Ectodermal cell (in vitro differentiated cells): Measurements from ENCODE around the gene PARD3B.

Source experiments
- H3K27ac ChIP-seq: 2 replicates; pipeline ENCODE4 v1.7.0; 2013; ENCODE audit warnings: mild to moderate bottlenecking, low read depth, low read length; ENCODE audit not compliant: insufficient read depth, poor library complexity, severe bottlenecking
- H3K27me3 ChIP-seq: 2 replicates; pipeline ENCODE4 v1.7.0; 2013; ENCODE audit warnings: mild to moderate bottlenecking, low read length; ENCODE audit not compliant: insufficient read depth, control insufficient read depth, poor library complexity, severe bottlenecking
- H3K36me3 ChIP-seq: one replicate; pipeline ENCODE4 v1.7.0; 2013; ENCODE audit warnings: low read length; ENCODE audit not compliant: control insufficient read depth, insufficient read depth
- H3K4me1 ChIP-seq: one replicate; pipeline ENCODE4 v1.7.0; 2013; ENCODE audit warnings: low read length; ENCODE audit not compliant: control insufficient read depth, insufficient read depth
- H3K4me3 ChIP-seq: 2 replicates; pipeline ENCODE4 v1.7.0; 2013; ENCODE audit warnings: low read depth, low read length, control low read depth; ENCODE audit not compliant: insufficient read depth
- H3K9me3 ChIP-seq: 2 replicates; pipeline ENCODE4 v1.7.0; 2013; ENCODE audit warnings: mild to moderate bottlenecking, low read length, moderate library complexity; ENCODE audit not compliant: control insufficient read depth
- WGBS, 2 experiments: methylation state at CpG; one replicate each; pipeline ENCODE4 v1.1.7; 2013; ENCODE audit warnings: missing lambda C conversion rate in 2 of 2; 5-methylcytosine and 5-hydroxymethylcytosine counted together

PARD3B gene

DNA sequence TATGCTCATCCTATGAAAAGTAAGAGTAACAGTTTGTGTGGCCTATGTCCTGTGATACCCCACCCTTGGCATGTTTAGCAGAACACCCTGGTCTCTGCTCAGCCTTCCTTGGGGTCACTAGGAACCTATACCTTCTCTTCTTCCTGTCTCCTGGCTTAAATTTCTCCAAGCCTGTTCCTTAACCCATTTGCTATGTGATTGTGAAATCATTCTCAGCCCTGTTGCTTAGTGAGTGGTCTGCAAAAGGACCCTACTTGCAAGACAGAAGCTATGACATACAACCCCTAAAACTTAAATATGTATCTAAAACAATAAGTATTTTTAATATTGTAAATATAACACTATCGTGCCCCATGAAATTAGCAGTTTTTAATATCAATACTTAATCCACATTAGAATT is 524.7 kb downstream of the PARD3B start:
- H3K27ac ChIP-seq, result no peak overlapping the region
- no peaks in the 10 kb centered on the region for H3K9me3 ChIP-seq
- H3K27me3 ChIP-seq, result no peaks in the 10 kb centered on the region
- 90 to 100% methylated on average over 1 of the region's 1 CpG for WGBS, 2 experiments
- no peaks in the 10 kb centered on the region for H3K4me1 ChIP-seq
- H3K4me3 ChIP-seq, result no peak overlapping the region
- H3K36me3 ChIP-seq, result no peaks in the 10 kb centered on the region

DNA sequence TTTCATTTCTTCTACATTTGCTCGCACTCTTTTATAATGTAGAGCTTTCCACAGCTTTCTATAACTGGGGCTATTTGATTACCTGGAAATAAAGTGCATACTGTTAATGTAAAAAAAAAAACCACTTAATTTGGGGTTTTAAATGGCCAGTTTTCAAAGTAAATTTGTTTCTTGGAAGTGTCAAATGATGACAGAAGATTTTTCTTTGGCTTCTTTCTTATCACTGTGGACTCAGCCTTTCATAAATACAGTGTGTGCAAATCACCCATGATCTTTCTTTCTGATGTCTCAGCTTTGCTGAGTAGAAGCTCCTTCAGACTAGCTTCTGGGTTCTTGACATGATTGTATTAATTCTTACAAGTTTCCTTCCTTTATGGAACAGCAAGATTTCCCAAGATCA is 525.6 kb downstream of the PARD3B start:
- Histone ChIP-seq H3K27me3 (no peaks in the 10 kb centered on the region), H3K36me3 (no peaks in the 10 kb centered on the region), H3K4me3 (no peak overlapping the region), H3K9me3 (no peaks in the 10 kb centered on the region), H3K27ac (no peak overlapping the region), H3K4me1 (no peaks in the 10 kb centered on the region)
- WGBS, 2 experiments, result 100% methylated on average over 1 of the region's 1 CpG; no CpG with 5 or more reads in 1 of the 2 experiments

DNA sequence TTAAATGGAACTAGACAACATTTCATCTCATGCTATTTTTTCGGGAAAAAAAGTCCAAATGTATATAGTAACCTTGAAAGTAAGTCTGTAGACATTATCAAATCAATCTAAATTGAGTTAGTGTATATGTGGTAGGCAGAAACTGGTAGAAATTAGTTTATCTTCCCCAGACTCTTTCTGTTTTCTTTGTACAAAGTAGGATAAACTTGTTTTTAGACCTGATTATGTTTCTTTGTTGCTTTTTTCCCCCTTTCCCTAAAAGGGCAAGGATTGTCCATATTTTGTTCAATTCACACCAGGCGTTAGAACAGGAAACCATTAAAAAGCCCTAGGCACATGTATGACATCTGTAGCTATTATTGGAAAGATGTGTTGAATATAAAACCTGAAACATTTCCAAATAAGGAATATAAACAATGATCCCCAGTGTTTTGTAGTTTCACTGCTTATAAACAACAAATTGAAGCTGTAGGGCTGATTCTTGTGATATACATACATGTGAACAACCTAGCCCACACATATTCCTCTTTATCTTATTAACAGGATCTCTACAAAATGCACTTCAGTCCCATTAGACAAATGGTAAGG is 528.3 kb downstream of the PARD3B start:
- WGBS, 2 experiments, result 80 to 100% methylated on average over 1 to 2 of the region's 2 CpGs
- Histone ChIP-seq H3K4me1 (no peaks in the 10 kb centered on the region), H3K27ac (no peak overlapping the region), H3K4me3 (no peak overlapping the region), H3K36me3 (no peaks in the 10 kb centered on the region), H3K27me3 (no peaks in the 10 kb centered on the region), H3K9me3 (no peaks in the 10 kb centered on the region)

DNA sequence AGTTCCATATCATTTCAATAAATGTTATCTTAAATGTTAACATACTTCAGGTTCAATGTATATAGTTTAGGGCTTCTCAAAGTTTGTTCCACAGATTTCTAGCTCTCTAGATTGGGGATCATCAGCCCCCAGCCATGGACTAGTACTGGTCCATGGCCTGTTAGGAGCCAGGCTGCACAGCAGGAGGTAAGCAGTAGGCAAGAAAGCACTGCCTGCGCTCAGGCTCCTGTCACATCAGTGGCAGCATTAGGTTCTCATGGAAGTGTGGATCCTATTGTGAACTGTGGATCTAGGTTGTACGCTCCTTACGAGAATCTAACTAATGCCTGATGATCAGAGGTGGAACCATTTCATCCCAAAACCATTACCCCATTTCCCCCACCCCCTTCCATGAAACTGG is 531.1 kb downstream of the PARD3B start:
- no peaks in the 10 kb centered on the region for H3K36me3 ChIP-seq
- no peaks in the 10 kb centered on the region for H3K27me3 ChIP-seq
- no peak overlapping the region for H3K27ac ChIP-seq
- no peak overlapping the region for H3K4me3 ChIP-seq
- no peaks in the 10 kb centered on the region for H3K9me3 ChIP-seq
- 85 to 87% methylated on average over 3 of the region's 3 CpGs for WGBS, 2 experiments
- H3K4me1 ChIP-seq, result no peaks in the 10 kb centered on the region

DNA sequence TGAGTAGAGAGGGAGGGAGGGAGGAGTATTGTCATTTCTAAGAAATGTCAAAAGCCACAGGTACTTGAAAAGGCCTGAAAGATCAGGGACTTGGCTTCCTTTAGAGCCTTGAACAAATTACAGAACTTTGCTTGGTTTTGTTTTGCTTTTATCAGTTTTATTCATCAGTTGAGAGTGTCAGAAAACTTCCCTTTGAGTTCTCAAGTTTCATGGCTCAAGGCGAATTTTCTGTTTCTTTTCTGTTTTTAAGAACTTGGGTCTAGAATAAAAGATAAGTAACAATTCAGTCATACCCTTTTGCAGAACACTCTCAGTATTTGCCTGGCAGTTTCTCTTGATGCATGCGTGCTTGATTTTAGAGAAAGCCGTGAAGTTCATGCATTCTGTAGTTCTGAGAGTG is 531.9 kb downstream of the PARD3B start:
- Histone ChIP-seq H3K27me3 (no peaks in the 10 kb centered on the region), H3K4me1 (no peaks in the 10 kb centered on the region), H3K36me3 (no peaks in the 10 kb centered on the region), H3K4me3 (no peak overlapping the region), H3K27ac (no peak overlapping the region), H3K9me3 (no peaks in the 10 kb centered on the region)
- WGBS, 2 experiments, result 80 to 90% methylated on average over 3 of the region's 3 CpGs

DNA sequence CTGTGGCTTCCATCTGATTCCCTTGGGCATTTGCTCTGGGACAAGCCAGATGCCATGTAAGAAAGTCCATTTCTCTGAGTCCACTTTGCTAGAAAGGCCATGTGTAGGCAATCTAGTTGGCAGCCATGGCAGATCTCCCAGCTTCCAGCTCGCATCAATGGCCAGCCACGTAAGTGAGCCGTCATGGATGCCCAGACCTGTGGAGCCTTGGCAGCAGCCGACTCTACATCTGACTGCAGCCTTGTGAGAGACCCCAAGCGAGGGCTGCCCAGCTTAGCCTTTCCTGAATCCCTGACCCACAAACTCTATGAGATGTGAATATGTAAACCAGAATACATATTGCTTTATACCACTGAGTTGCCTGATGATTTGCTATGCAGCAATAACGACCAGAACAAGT is 533.5 kb downstream of the PARD3B start:
- 95% methylated on average over 5 to 6 of the region's 6 CpGs for WGBS, 2 experiments
- no peaks in the 10 kb centered on the region for H3K27me3 ChIP-seq
- no peak overlapping the region for H3K27ac ChIP-seq
- H3K36me3 ChIP-seq, result no peaks in the 10 kb centered on the region
- H3K4me3 ChIP-seq, result no peak overlapping the region
- H3K4me1 ChIP-seq, result no peaks in the 10 kb centered on the region
- H3K9me3 ChIP-seq, result no peaks in the 10 kb centered on the region

DNA sequence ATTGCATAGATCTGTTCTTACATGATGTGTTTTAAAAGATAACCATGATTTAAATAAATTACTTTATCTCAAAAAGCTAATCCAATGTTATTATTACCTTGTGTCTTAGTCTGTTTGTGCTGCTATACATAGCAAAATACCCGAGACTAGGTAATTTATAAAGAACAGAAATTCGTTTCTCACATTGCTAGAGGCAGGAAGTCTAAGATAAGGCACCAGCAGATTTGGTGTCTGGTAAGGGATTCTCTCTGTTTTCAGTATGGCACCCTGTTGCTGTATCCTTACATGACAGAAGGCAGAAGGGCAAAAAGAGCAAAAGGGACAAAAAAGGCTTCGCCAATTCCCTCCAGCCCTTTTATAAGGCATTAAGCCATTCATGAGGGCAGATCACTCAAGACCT is 533.9 kb downstream of the PARD3B start:
- no peaks in the 10 kb centered on the region for H3K27me3 ChIP-seq
- 61 to 65% methylated on average over 3 of the region's 3 CpGs for WGBS, 2 experiments
- H3K4me3 ChIP-seq, result no peak overlapping the region
- H3K36me3 ChIP-seq, result no peaks in the 10 kb centered on the region
- no peaks in the 10 kb centered on the region for H3K9me3 ChIP-seq
- no peaks in the 10 kb centered on the region for H3K4me1 ChIP-seq
- H3K27ac ChIP-seq, result no peak overlapping the region

DNA sequence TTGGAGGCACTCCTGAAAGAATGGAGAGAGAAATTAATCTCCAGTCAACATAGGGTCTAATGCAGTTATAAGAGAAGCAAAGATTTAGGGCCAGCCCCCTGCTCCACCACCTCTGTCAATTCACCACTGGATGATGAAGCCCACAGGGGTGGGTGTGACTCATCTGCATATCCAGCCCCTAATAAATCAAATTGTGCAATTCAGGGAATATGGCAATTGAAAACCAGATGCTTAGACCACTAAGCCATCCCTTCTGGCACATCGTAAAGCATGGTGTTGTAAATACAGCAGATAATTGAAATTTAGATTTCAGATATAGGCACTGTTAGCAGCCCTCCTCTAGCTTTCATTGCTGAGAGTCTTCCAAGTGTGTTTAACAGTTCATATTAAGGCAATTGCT is 541.4 kb downstream of the PARD3B start:
- Histone ChIP-seq H3K27me3 (no peaks in the 10 kb centered on the region), H3K9me3 (no peaks in the 10 kb centered on the region), H3K36me3 (no peaks in the 10 kb centered on the region), H3K4me3 (no peak overlapping the region), H3K4me1 (no peaks in the 10 kb centered on the region), H3K27ac (no peak overlapping the region)
- 94 to 100% methylated on average over 1 of the region's 1 CpG for WGBS, 2 experiments

DNA sequence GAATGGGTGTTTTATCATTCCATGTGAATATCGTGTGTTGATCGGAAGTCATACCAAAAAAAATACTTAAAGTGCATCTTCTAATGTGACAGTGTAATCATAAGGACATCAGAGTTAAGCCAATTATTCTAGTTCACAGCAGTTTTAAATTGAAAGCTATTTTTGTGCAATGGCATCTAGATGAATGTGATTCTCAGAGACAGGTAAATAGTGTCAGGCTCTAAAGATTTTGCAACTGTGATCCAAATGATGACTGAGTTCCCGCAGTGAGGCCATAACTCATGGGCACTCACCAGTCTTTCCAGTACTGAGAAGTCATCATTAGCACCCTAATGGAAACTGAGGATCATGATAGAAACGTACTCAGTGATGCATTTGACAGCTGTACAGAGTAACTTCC is 542.6 kb downstream of the PARD3B start:
- 93 to 95% methylated on average over 2 to 4 of the region's 4 CpGs for WGBS, 2 experiments
- Histone ChIP-seq H3K4me1 (no peaks in the 10 kb centered on the region), H3K27ac (no peak overlapping the region), H3K9me3 (no peaks in the 10 kb centered on the region), H3K4me3 (no peak overlapping the region), H3K27me3 (no peaks in the 10 kb centered on the region), H3K36me3 (no peaks in the 10 kb centered on the region)

DNA sequence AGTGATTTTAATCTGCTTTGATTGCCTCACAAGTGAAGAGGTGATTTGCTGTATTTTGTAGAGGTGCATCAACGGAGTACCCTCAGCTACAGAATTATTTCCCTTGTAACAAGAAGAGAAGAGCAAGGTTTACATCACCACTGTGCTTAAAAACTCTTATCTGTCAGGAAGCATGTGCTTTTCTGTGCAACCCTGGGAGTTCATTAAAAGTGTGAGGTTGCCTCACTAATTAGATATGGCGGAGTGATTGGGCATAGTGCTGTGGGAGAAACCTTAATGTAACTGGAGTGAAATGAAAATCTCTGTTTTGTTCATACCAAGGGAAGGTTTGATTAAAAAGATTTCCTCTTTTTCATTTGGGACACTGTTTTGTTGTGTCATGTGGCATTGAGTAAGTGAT is 544.7 kb downstream of the PARD3B start:
- no peak overlapping the region for H3K4me3 ChIP-seq
- no peaks in the 10 kb centered on the region for H3K36me3 ChIP-seq
- H3K27me3 ChIP-seq, result no peaks in the 10 kb centered on the region
- H3K9me3 ChIP-seq, result no peaks in the 10 kb centered on the region
- no peaks in the 10 kb centered on the region for H3K4me1 ChIP-seq
- H3K27ac ChIP-seq, result no peak overlapping the region
- 89 to 90% methylated on average over 2 of the region's 2 CpGs for WGBS, 2 experiments

DNA sequence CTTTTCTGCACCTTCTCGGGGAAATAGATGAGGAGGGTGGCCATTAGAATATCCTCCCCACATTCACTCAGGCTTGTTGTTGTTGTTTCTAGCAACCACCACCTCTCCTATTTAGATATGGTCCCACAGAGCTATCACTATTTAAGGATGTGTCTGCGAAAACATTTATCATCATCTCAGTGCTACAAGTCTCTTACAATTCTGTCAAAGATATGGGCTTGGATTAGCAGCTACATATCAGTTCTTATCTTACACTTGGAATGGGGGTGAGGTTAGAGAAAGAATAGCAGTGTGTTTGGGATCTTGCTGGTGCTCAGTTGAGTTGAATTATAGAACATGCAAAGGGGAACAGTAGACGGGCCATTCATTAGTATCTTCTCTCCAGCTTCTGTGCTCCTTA is 546.1 kb downstream of the PARD3B start:
- 90 to 93% methylated on average over 3 of the region's 3 CpGs for WGBS, 2 experiments

More for the DNA sequence above, 546.1 kb downstream of the PARD3B start:
- Histone ChIP-seq H3K27me3 (no peaks in the 10 kb centered on the region), H3K27ac (no peak overlapping the region), H3K4me1 (no peaks in the 10 kb centered on the region), H3K9me3 (no peaks in the 10 kb centered on the region), H3K36me3 (no peaks in the 10 kb centered on the region), H3K4me3 (no peak overlapping the region)
